ENCODE measurements around the gene PLGRKT.

DNA sequence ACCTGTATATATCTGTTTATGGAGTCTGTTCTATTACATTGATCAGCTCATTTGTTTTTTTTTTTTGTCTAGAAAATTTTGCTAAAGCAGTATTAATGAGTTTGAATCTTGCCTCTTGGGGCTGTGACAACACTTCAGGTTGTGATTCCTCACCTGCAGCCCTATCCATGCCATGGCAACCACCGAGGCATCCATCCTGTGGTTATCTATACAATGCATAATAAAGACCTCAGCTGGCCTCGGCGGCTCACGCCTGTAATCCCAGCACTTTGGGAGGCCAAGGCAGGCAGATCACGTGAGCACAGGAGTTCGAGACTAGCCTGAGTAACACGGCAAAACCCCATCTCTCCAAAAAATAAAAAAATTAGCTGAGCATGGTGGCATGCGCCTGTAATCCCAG is 44.5 kb upstream of the PLGRKT start:
- TF ChIP-seq EZH2phosphoT487 (IDR thresholded peaks at IDR 0.05; ENCODE audit: insufficient read depth, low read depth) = no peak
- TF ChIP-seq EZH2 (IDR thresholded peaks at IDR 0.05; ENCODE audit: insufficient read depth, poor library complexity, severe bottlenecking) = no peak

All from GM23248 (cell line).